GM18508 (cell line): Measurements from ENCODE around the gene TMTC1.

ENCODE experiments used
- ATAC-seq: cut with Tn5 transposase; IDR thresholded peaks from one replicate; pipeline ENCODE4 v1.9.1; 2021; ENCODE audit warnings: moderate number of reproducible peaks; ENCODE audit not compliant: insufficient read depth, unreplicated experiment

Gene TMTC1

GRCh38 chr12:29717540-29718100 is 66.1 kb downstream of the TMTC1 start:
- ATAC-seq = no peak

GRCh38 chr12:29714966-29715365 is 68.8 kb downstream of the TMTC1 start:
- no peak for ATAC-seq

- ATAC-seq = no peak
Observed at GRCh38 chr12:29713729-29714128, 70.0 kb downstream of the TMTC1 start.

- ATAC-seq = no peak
Observed at GRCh38 chr12:29711381-29711780, 72.4 kb downstream of the TMTC1 start.

DNA sequence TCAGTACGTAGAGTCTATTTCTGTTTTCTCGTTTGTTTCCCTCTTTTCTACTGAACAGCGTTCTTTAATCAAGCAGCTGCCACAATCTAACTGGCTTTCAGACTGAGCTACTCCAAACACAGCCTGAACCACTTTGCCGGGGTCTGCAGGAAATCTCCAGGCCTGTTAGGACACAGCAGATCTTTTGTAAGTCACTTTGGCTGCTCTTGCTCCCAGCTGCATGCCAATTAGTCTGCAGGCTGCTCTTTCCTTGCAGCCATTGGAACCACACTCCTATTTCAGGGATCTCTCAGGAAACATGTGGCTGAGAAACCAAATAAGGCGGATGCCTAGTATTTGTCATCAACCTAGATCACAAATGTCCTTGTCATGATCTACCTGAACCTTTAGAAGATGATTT is 73.6 kb downstream of the TMTC1 start:
- no peak for ATAC-seq

DNA sequence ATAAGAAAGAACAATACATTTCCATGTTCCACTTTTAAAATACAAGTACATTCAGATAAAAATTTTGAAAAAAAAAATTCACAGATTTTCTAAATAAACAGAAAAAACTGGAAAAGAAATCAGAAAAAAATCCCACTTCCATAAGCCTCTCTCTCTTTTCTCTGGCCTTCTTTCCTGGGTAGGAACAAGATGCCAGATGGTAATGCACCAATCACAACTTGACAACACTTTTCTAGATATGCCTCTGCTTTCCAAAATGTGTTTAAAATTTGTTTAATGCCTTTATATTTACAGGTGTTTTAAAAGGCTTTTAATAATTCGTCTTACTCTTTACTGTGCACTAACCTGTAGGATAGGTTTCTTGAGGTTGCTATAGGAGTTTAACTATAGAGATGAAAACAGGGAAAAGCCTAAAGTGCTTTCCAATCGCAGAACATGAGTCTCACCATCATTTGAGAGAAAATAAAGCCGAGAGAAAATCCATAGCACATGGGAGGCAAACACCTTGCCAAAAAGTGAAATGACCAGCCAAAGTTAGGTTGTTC is 74.2 kb downstream of the TMTC1 start:
- no peak for ATAC-seq

GRCh38 chr12:29709054-29709453 is 74.7 kb downstream of the TMTC1 start:
- ATAC-seq = no peak

GRCh38 chr12:29707846-29708245 is 75.9 kb downstream of the TMTC1 start:
- ATAC-seq = no peak

DNA sequence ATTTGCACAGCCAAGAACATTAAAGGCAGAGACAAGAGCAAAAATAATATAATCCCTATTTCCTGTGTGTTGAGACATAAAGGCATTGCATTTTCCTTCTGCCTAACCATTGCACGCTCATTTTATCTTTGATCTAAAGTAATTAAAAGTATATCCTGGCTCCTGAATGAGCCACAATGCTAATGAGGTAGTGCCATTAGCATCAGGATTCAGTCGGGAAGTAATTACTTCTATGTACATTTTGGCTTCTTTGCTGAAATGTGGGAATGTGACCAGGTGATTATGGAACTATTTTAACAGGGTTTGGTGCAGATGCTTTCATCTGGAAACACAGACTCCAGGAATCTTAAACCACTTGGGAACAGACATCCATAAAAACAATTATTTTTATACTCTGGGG is 77.4 kb downstream of the TMTC1 start:
- no peak for ATAC-seq

- ATAC-seq = no peak
Observed at GRCh38 chr12:29703528-29703927, 80.2 kb downstream of the TMTC1 start.

DNA sequence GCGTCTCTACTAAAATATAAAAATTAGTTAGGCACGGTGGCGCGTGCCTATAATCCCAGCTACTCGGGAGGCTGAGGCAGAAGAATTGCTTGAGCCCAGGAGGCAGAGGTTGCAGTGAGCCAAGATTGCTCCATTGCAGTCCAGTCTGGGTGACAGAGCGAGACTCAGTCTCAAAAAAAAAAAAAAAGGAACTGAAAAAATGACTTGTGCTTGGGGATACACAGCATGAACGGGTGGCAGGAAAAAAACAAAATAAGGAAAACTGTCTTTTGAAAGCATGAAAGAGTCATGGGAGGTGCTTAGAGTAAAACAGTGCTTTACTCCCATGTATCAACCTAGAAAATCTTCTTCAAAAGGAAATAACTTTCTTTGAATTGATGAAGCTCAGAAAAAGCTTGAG is 80.8 kb downstream of the TMTC1 start:
- no peak for ATAC-seq

DNA sequence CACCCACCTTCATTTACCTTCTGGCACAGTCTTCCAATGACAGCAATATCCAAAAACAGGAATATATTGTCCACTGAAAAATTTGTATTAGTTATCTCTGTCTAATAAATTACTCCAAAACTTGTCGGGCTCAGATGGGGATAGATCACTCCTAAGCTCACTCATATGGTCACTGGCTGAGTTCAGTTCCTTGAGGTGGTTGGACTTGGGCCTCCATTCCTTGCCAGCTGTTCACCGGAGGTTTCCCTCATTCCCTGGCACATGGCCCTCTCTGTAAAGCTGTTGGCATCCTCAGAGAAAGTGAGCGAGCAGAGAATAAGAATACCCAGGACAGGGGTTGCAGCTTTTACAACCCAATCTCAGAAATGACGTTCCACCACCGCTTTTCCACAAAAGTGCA is 81.5 kb downstream of the TMTC1 start:
- ATAC-seq = no peak

GRCh38 chr12:29700761-29701481 is 82.8 kb downstream of the TMTC1 start:
- ATAC-seq = no peak

GRCh38 chr12:29698756-29699155 is 85.0 kb downstream of the TMTC1 start:
- ATAC-seq = no peak

DNA sequence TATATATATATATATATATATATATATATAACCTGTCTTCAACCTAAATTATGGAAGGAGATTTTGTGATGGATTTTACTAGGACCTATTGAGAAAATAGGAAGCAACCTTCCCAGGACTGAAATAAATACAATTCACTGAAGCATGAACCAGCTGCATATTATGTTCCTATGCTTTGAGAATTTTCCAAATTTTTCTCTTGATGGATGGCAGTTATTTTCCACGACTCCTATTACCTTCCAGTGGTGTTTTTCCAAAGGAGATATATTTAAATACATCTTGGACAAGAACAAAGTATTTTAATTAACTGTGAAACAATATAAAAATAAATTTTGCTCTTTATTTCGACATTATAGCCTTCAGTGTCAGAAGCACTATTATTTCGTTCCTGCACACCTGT is 87.9 kb downstream of the TMTC1 start:
- ATAC-seq = no peak

DNA sequence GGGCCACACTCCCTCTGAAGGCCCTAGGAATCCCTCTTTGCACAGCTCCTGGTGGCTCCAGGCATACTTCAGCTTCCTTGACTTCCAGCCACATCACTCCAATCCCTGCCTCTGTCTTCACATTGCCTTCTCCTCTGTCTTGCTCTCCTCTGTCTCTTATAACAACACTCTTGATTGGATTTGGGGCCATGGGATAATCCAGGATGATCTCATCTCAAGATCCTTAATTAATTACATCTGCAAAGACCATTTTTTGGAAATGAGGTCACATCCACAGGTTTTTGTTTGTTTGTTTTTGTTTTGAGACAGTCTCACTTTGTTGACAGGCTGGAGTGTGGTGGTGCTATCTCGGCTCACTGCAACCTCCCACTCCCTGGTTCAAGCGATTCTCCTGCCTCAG is 88.7 kb downstream of the TMTC1 start:
- ATAC-seq = no peak

DNA sequence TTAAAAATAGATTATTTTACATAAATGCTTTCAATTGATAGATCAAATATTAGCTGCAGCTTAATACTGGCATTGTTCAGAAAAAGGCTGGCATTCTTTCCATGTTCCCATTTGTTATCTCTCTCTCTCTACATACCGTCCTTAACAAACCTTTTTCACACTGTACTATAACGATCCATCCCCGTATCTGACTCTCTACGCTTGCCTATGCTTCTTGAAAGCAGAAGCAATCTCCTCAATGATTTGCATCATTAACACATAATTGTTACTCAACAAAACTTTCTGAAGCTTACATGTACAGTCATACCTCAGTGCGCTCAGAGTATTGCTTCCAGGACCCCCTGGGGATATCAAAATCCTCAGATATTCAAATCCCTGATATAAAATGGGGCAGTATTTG is 89.7 kb downstream of the TMTC1 start:
- ATAC-seq = no peak

GRCh38 chr12:29692237-29692636 is 91.5 kb downstream of the TMTC1 start:
- no peak for ATAC-seq

- no peak for ATAC-seq
Observed at GRCh38 chr12:29691161-29691854, 92.4 kb downstream of the TMTC1 start.

GRCh38 chr12:29690728-29691127 is 93.0 kb downstream of the TMTC1 start:
- no peak for ATAC-seq

DNA sequence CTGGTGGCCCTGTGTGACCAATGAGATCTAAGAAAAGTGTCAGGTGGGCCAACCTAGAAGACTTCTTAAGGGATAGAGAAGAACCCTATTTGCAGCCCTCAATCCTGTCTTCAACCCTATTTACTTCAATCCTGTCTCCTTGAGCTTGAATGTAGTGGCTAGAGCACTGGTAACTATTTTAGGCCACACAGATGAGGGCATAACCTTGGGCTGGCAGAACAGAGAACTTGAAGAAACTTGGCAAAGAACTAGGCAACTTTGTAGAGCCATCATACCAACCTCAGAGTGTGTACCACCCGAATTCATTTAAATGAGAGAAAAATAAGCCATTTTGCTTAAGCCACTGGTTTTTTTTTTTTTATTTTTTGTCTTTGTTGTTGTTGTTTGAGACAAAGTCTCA is 94.8 kb downstream of the TMTC1 start:
- ATAC-seq = no peak
